NOMO-1 (cell line): Measurements from ENCODE around the gene ZZZ3.
"Not testable (repeated sequence)": the region's sequence is repeated elsewhere in the genome, so short reads cannot be mapped to it uniquely, and the experiment has no call there.

Experiments used
- DNase-seq, 2 experiments: peaks; one replicate each; lab custom pipeline; 2025; ENCODE audit not compliant: unreplicated experiment in 2 of 2; lab: John Stamatoyannopoulos, UW

Gene ZZZ3

GRCh38 chr1:77671836-77672235 is 10.6 kb downstream of the ZZZ3 start:
- no peak for DNase-seq

- no peak for DNase-seq
Observed at GRCh38 chr1:77670330-77670729, 12.1 kb downstream of the ZZZ3 start.

- no peak for DNase-seq
Observed at GRCh38 chr1:77668924-77669449, 13.5 kb downstream of the ZZZ3 start.

DNA sequence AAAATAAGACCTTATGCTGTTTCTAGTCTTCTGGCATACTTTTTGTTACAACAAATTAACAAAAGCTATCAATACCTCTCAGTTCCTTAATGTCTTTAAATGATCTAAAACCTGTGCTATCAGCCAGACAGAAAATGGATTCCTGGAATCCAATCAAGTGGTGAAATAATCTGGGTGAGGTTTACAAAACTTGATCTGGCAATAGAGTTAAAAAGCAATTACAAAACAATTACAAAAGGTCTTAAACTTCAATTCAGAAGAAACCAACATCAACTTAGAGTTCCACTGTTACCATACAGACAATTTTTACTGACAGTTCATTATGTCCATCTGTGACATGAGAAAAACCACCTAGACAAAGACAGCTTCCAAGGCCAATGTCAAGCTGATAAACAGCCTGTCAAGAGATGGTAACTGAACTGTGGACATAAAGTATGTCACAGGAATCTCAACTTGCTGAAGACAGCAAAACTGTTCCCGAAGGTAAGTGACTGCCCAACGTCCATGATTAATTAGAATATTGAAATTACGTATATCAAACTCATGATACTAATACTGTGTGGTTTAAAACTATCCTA is 17.4 kb downstream of the ZZZ3 start:
- no peak for DNase-seq

DNA sequence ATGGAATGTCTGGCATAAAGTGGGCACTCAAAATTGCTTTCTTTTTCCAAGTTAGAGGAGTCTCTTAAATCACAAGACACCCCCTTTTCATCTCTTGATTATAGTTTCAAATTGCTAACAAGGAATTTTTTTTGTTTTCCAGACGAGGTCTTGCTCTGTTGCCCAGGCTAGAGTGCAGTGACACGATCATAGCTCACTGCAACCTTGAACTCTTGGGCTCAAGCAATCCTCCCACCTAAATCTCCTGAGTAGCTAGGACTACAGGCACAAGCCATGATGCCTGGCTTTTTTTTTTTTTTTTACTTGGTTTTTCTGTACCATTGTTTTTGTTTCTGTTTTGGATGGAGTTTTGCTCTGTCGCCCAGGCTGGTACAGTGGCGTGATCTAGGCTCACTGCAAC is 20.8 kb downstream of the ZZZ3 start:
- DNase-seq: no peak

DNA sequence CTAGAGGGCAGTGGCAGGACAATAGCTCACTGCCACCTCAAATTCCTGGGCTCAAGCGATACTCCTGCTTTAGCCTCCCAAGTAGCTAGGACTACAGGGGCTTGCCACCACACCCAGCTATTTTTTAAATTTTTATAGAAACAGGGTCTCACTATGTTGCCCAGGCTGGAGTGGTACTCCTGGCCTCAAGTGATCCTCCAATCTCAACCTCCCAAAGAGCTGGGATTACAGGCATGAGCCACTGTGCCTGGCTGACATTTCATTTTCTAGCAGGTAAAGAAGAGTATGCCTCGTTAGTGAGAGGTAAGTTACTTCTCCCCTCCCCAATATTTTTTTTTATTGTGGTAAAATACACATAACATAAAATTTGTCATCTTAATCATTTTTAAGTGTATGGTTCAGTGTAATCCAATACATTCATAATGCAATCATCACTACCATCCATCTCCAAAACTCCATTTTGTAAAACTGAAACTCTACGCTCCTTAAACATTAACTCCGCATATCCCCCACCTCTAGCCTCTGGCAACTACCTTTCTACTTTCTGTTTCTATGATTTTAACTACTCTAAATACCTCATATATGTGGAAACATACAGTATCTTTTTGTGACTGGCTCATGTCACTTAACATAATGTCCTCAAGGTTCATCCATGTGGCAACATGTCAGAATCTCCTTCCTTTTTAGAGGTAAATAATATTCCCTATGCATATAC is 22.4 kb downstream of the ZZZ3 start:
- DNase-seq: no peak

DNA sequence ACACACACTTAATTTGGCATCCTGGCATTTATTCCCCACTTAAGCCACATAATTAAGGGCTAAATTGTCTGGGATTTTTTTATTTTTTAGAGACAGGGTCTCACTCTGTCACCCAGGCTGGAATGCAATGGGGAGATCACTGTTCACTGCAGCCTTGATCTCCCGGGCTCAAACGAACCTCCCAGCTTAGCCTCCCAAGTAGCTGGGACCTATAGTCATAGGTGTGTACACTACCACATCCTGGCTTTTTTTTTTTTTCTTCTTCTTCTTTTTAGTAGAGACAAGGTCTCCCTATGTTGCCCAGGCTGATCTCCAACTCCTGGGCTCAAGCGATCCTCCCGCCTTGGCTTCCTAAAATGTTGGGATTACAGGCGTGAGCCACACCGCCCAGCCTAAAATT is 24.2 kb downstream of the ZZZ3 start:
- no peak for DNase-seq

GRCh38 chr1:77655431-77655974 is 27.0 kb downstream of the ZZZ3 start:
- no peak for DNase-seq

- DNase-seq: no peak
Observed at GRCh38 chr1:77652970-77653516, 29.4 kb downstream of the ZZZ3 start.

- no peak for DNase-seq
Observed at GRCh38 chr1:77652268-77652667, 30.2 kb downstream of the ZZZ3 start.

GRCh38 chr1:77649127-77649526 is 33.3 kb downstream of the ZZZ3 start:
- DNase-seq: no peak

DNA sequence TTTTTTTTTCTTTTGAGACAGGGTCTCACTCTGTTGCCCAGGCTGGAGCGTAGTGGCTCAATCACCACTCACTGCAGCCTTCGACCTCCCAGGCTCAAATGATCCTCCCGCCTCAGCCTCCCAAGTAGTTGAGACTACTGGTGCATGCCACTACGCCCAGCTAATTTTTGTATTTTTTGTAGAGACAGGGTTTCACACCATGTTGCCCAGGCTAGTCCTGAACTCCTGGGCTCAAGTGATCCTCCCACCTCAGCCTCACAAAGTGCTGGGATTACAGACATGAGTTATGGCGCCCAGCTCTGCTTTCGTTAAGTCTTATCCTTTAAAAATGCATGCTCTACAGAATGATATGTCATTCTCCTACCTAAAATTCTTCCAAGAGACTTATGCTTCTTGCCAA is 36.2 kb downstream of the ZZZ3 start:
- not testable (repeated sequence) for DNase-seq

- DNase-seq: no peak
Observed at GRCh38 chr1:77643456-77643855, 39.0 kb downstream of the ZZZ3 start.

GRCh38 chr1:77642941-77643340 is 39.5 kb downstream of the ZZZ3 start:
- DNase-seq: no peak

GRCh38 chr1:77642196-77642595 is 40.3 kb downstream of the ZZZ3 start:
- DNase-seq: no peak

GRCh38 chr1:77639557-77640069 is 42.8 kb downstream of the ZZZ3 start:
- no peak for DNase-seq

- no peak for DNase-seq
Observed at GRCh38 chr1:77639056-77639455, 43.4 kb downstream of the ZZZ3 start.

- no peak for DNase-seq
Observed at GRCh38 chr1:77636864-77637263, 45.6 kb downstream of the ZZZ3 start.
